ENCODE measurements around the gene ZNRF2.

GRCh38 chr7:30367561-30367960, 83.2 kb downstream of the ZNRF2 start:
- TF ChIP-seq CTCF (IDR thresholded peaks at IDR 0.05 in 4 of 5, conservative IDR thresholded peaks at IDR 0.05 in 1 of 5) (no peak), POLR2A (IDR thresholded peaks at IDR 0.05) (no peak)

All from gastrocnemius medialis (tissue), 4 donors.